ENCODE results near the gene SMIM27. TPM values are rescaled to one million over a fixed set of nuclear protein-coding genes. Genes with fewer than 3 reads are reported as not detected.
A peak's percentile ranks its signal among the peaks of the same experiment; 100 is the strongest.

SMIM27 gene
- total and polyA plus RNA-seq, 2 donors (not counting 1 experiment from before 2014, with no cell fraction given): 9.5 to 20.9 TPM

DNA sequence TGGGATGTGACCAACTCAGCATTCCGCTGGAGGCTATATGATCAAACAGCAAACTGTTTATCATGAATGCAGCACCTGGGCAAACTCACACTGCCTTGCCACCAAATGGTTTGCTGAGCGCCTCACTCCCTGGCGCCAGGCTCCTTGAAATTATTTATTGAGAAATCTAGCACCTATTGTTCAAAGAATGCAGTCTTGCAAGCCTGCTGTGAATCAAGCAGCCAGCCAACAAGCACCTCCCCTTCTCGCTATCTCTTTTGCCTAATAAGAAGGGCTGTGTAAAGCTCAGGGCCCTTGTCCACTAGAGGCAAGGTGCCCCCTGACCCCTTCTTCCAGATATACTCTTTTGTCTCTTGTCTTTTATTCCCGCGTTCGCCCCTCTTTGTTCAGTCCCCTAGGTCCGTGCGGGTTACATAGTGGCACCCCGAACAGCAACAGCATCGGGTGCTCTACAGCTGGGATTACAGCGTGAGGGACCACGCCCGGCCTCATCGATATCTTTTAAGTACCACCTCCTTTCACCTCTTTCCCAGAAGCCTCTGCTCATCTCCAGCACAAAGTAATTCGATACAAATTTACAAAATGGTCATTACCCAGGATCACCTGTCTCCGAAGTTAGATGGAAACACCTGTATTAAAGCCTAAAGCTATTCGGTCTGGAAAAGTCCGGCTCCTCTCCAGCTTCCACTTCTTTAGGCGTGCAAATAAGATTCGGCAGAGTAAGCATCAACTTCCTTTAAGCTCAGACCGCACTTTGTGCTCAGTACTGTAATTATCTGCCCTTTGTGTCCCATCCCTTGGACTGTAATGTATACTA lies 27.0 kb upstream of the SMIM27 start:
- Mint-ChIP-seq H3K4me3 (peak overlapping the region; percentile 95), H3K27me3 (no peaks in the 10 kb centered on the region), H3K9me3 (ENCODE audit: insufficient read depth) (no peaks in the 10 kb centered on the region), H3K27ac (peak overlapping the region; percentile 93), H3K4me1 (peaks cover 56% of the 10 kb centered on the region)
- Histone ChIP-seq H3K27ac (ENCODE audit: low read length in 2 of 2) (peak overlapping the region; percentile 73 to 74), H3K36me3 (replicated peaks in 1 of 2; ENCODE audit: control extremely low read depth in 1 of 2, control insufficient read depth in 1 of 2, extremely low read depth in 1 of 2, insufficient read depth in 2 of 2, low read length in 1 of 2) (peaks cover 0 to 12% of the 10 kb centered on the region in 2 experiments), H3K4me2 (replicated peaks; ENCODE audit: low read depth, low read length, poor library complexity, severe bottlenecking) (peak overlapping the region; percentile 87), H3K79me2 (ENCODE audit: control insufficient read depth, insufficient read depth, low read length) (peaks cover 69% of the 10 kb centered on the region), H3K9ac (ENCODE audit: low read length) (peak overlapping the region; percentile 84), H2AFZ (ENCODE audit: insufficient read depth, low read depth, low read length, poor library complexity, severe bottlenecking) (peak overlapping the region; percentile 72), H3K27me3 (replicated peaks in 1 of 4; ENCODE audit: control extremely low read depth in 1 of 4, control insufficient read depth in 3 of 4, insufficient read depth in 4 of 4, low read length in 3 of 4) (no peaks in the 10 kb centered on the region), H3K4me1 (ENCODE audit: control insufficient read depth in 2 of 2, insufficient read depth in 2 of 2, low read length in 2 of 2) (peaks cover 27 to 31% of the 10 kb centered on the region in 2 donors), H4K20me1 (ENCODE audit: control insufficient read depth, insufficient read depth, low read length, poor library complexity, severe bottlenecking) (peaks cover 7% of the 10 kb centered on the region), H3K9me3 (ENCODE audit: control extremely low read depth in 1 of 3, control insufficient read depth in 2 of 3, insufficient read depth in 1 of 3, low read length in 2 of 3) (no peaks in the 10 kb centered on the region), H3K4me3 (ENCODE audit: control extremely low read depth in 1 of 5, extremely low read depth in 1 of 5, insufficient read depth in 1 of 5, low read depth in 2 of 5, low read length in 4 of 5) (peak overlapping the region; percentile 73 to 98 (median 84))
- 36% methylated on average over 18 of the region's 22 CpGs for WGBS (ENCODE audit: insufficient coverage)
- no peak for ATAC-seq (ENCODE audit: low read depth)
- intact Hi-C loops (cut with micrococcal nuclease): no loop called here
- ChIA-PET CTCF (interaction anchor here (0.6 to 3.4 kb wide), 9 partner anchors 23 to 1291 kb away, joined by 3 to 48 read pairs (median 7); partner anchors contain the start of genes ACO1 and NDUFB6), POLR2A (interaction anchor here (0.6 to 2.0 kb wide), 3 partner anchors 26 to 141 kb away, joined by 3 to 16 read pairs (median 3); partner anchors contain the start of genes ACO1, SMIM27 and TOPORS)
- TF ChIP-seq CTCF (IDR thresholded peaks at IDR 0.05): no peak
- no peak for TF ChIP-seq EZH2 (IDR thresholded peaks at IDR 0.05; ENCODE audit: borderline replicate concordance, insufficient read depth, low read depth, low read length, poor library complexity, severe bottlenecking)
- peak; percentile 34 for DNase-seq

Measured in B cell (primary cell).